BLaER1 treated with 17β-estradiol and CSF1 and Interleukin-3, amounts not matched to agents 10 nM and 100 nM (cell line): ENCODE results near the gene SLC25A25.
"Not testable (repeated sequence)": the region's sequence is repeated elsewhere in the genome, so short reads cannot be mapped to it uniquely, and the experiment has no call there.

ENCODE experiments used
- H3K27ac ChIP-seq, 11 experiments: shearing (Covaris generic); formaldehyde crosslinking; 2 replicates each; pipeline ENCODE4 v1.8.1; 2022
- H3K27me3 ChIP-seq, 11 experiments: shearing (Covaris generic); formaldehyde crosslinking; 2 replicates each; pipeline ENCODE4 v1.8.1; 2022
- H3K36me3 ChIP-seq, 11 experiments: shearing (Covaris generic); formaldehyde crosslinking; 2 replicates each; pipeline ENCODE4 v1.8.1; 2022
- H3K4me1 ChIP-seq, 10 experiments: shearing (Covaris generic); formaldehyde crosslinking; 2 replicates each; pipeline ENCODE4 v1.8.1; 2022
- H3K4me2 ChIP-seq, 11 experiments: shearing (Covaris generic); formaldehyde crosslinking; 2 replicates each; pipeline ENCODE4 v1.8.1; 2022
- H3K4me3 ChIP-seq, 10 experiments: shearing (Covaris generic); formaldehyde crosslinking; 2 replicates each; pipeline ENCODE4 v1.8.1; 2022
- H3K9ac ChIP-seq, 11 experiments: shearing (Covaris generic); formaldehyde crosslinking; 2 replicates each; pipeline ENCODE4 v1.8.1; 2022
- H3K9me3 ChIP-seq, 11 experiments: shearing (Covaris generic); formaldehyde crosslinking; replicated peaks in 1 of 11; 2 replicates each; pipeline ENCODE4 v1.8.1; 2022
- H4K20me1 ChIP-seq, 11 experiments: shearing (Covaris generic); formaldehyde crosslinking; 2 replicates each; pipeline ENCODE4 v1.8.1; 2022
- Cebpa-rat ChIP-seq, 11 experiments: shearing (Covaris generic); IDR thresholded peaks; 2 replicates each; pipeline ENCODE4 v1.8.1; 2022

The SLC25A25 gene

DNA sequence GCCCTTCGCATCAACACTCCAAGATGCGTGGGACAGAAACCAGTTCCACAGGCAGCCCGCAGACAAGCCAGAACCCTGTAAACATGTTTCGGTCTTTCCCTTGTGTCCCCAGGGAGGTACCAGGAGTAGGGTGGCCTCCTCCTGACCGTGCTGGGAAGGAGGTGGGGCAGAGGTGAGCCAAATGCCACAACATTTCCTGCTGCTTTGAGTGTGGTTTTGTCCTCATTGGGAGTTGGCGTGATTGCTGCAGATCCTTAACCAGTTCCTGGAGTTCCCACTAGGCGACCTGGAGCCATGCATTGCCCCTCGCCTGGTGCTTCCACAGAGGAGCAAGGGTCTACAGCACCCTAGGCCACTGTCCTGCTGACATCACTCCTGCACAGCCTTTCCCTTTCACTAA is 67.5 kb downstream of the SLC25A25 start:
- H4K20me1 ChIP-seq, H3K27ac ChIP-seq, H3K36me3 ChIP-seq, H3K9ac ChIP-seq, H3K4me1 ChIP-seq, H3K4me3 ChIP-seq, H3K9me3 ChIP-seq: not testable (repeated sequence)
- Histone ChIP-seq H3K27me3 (peaks cover 48 to 80% (median 75%) of the 10 kb centered on the region in 11 experiments), H3K4me2 (peak overlapping the region in 10 of 11 experiments; percentile 0 to 58 (median 43); a peak in 13 of 22 replicates)

DNA sequence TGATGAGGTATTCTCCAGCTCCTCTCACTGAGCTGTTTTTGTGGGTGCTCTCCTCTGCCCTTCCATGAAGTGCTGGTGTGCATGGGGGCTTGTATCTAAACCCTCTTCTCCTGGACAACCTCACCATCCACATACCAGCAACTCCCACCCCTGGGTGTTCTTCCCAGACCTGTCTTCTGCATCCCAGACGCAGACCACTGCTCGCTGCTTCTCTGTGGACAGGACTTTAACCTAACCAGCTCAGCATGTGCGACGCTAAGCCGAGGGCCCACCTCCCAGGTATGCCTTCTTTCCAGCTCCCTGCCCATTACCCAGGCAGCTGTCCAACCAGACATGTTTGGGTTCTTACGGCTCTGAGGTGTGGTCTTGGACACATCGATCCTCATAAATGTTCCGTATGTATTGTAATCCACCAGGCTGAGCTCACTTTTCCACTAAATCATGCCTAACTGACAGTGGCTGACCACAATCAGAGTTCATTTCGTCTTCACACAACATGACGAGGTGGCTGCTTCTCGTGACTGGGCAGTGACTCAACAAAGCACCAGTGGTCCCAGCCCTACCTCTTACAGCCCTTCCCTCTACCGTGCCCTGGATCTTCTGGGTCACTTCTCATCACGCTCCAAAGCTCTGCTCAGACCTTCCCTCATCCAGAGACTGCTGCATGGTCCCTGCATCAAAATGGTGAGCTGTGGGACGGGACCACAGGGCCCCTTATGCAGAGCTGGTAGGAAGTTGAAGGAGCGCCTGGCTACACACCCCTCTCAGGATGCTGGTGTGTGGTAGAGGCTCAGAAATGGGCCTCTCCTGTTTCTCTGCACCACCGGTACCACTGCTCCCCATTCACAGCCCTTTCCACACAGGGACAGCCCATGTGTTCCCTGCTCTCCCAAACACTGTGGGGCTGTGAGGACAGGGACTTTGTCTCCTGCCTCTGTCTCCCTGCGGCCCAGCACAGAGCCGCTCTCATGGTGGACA is 69.1 kb downstream of the SLC25A25 start:
- TF ChIP-seq Cebpa-rat (IDR thresholded peaks at IDR 0.05): no peak
- peaks cover 0 to 13% (median 9%) of the 10 kb centered on the region in 10 experiments; a peak in 18 of 20 replicates for H3K4me1 ChIP-seq
- H3K9ac ChIP-seq: no peak overlapping the region
- H3K36me3 ChIP-seq: no peaks in the 10 kb centered on the region
- H3K9me3 ChIP-seq: peaks cover 0 to 6% (median 0%) of the 10 kb centered on the region in 11 experiments; a peak in 1 of 22 replicates
- H3K4me2 ChIP-seq: no peak overlapping the region
- H3K4me3 ChIP-seq: no peak overlapping the region
- peaks cover 40 to 65% (median 63%) of the 10 kb centered on the region in 11 experiments for H3K27me3 ChIP-seq
- H4K20me1 ChIP-seq: peaks cover 0 to 6% (median 0%) of the 10 kb centered on the region in 11 experiments; a peak in 1 of 22 replicates
- H3K27ac ChIP-seq: no peak overlapping the region

DNA sequence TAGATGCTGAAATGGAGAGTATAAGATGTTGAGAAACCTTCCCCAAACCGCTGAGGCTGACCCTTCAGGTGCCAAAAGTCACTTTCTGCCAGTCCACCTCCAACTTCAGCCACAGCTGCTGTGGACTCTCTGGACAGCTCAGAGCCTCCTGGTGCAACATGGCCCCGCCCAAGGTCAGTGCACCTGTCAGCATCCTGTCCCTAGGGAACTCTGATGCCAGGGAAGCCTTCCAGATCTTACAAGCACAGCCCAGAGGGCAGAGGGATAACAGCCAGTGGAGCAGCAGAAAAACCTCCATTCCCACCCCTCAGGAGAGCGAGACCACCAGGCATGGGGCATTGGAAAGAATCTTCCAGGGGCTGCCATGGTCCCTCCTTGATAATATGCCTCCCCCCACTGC is 70.0 kb downstream of the SLC25A25 start:
- Histone ChIP-seq H3K4me3 (no peak overlapping the region), H3K36me3 (no peaks in the 10 kb centered on the region), H3K4me2 (no peak overlapping the region), H3K9ac (no peak overlapping the region), H3K4me1 (peaks cover 0 to 18% (median 14%) of the 10 kb centered on the region in 10 experiments; a peak in 18 of 20 replicates), H3K9me3 (peaks cover 0 to 6% (median 0%) of the 10 kb centered on the region in 11 experiments; a peak in 1 of 22 replicates), H4K20me1 (peaks cover 0 to 6% (median 0%) of the 10 kb centered on the region in 11 experiments; a peak in 1 of 22 replicates), H3K27me3 (peaks cover 32 to 56% (median 54%) of the 10 kb centered on the region in 11 experiments), H3K27ac (no peak overlapping the region)
- TF ChIP-seq Cebpa-rat (IDR thresholded peaks at IDR 0.05): no peak

DNA sequence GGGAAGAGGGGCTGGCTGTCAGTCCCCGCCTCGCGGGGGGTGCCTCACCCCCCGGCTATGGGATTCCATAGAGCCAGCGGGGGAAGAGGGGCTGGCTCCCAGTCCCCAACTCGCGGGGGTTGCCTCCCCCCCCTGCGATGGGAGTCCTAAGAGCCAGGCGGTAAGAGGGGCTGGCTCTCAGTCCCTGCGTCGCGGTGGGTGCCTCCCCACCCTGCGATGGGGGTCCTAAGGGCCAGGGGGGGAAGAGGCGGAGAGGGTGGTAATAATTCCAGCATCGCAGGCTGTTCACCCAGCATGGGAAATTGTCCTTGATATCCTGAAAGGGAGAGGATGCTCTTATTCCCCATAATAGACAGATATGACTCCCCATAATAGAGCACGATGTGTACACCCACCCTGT is 71.6 kb downstream of the SLC25A25 start:
- no peaks in the 10 kb centered on the region for H3K9me3 ChIP-seq
- H3K27me3 ChIP-seq: peaks cover 21 to 40% (median 38%) of the 10 kb centered on the region in 11 experiments
- peaks cover 7 to 27% (median 14%) of the 10 kb centered on the region in 10 experiments; a peak in 19 of 20 replicates for H3K4me1 ChIP-seq
- TF ChIP-seq Cebpa-rat (IDR thresholded peaks at IDR 0.05): no peak
- H3K4me3 ChIP-seq: no peak overlapping the region
- H4K20me1 ChIP-seq: peaks cover 0 to 6% (median 0%) of the 10 kb centered on the region in 11 experiments; a peak in 1 of 22 replicates
- H3K9ac ChIP-seq: no peak overlapping the region
- no peak overlapping the region for H3K27ac ChIP-seq
- H3K36me3 ChIP-seq: no peaks in the 10 kb centered on the region
- no peak overlapping the region for H3K4me2 ChIP-seq

GRCh38 chr9:128141604-128142003 is 73.6 kb downstream of the SLC25A25 start:
- H3K27ac ChIP-seq: no peak overlapping the region

GRCh38 chr9:128142061-128142460 is 74.0 kb downstream of the SLC25A25 start:
- Histone ChIP-seq H3K4me2 (peak overlapping the region in 5 of 11 experiments; percentile 12 to 45 (median 35); a peak in 9 of 22 replicates), H3K9me3 (no peaks in the 10 kb centered on the region), H3K27me3 (peaks cover 5 to 15% (median 14%) of the 10 kb centered on the region in 11 experiments; a peak in 21 of 22 replicates), H4K20me1 (0 out of 22 replicates have a peak, but pooled peaks cover 0 to 4% (median 0%) of the 10 kb centered on the region in 11 experiments), H3K4me1 (peaks cover 7 to 27% (median 19%) of the 10 kb centered on the region in 10 experiments; a peak in 18 of 20 replicates), H3K36me3 (no peaks in the 10 kb centered on the region), H3K9ac (no peak overlapping the region), H3K4me3 (no peak overlapping the region), H3K27ac (no peak overlapping the region)
- no peak for TF ChIP-seq Cebpa-rat (IDR thresholded peaks at IDR 0.05)

More at GRCh38 chr9:128141604-128142003, 73.6 kb downstream of the SLC25A25 start:
- Histone ChIP-seq H3K4me2 (peak overlapping the region in 3 of 11 experiments; percentile 35 to 45 (median 36); a peak in 2 of 22 replicates), H3K4me3 (no peak overlapping the region), H3K36me3 (no peaks in the 10 kb centered on the region), H4K20me1 (0 out of 22 replicates have a peak, but pooled peaks cover 0 to 4% (median 0%) of the 10 kb centered on the region in 11 experiments), H3K9me3 (no peaks in the 10 kb centered on the region), H3K27me3 (peaks cover 5 to 20% (median 18%) of the 10 kb centered on the region in 11 experiments; a peak in 21 of 22 replicates), H3K4me1 (peaks cover 7 to 27% (median 19%) of the 10 kb centered on the region in 10 experiments; a peak in 18 of 20 replicates), H3K9ac (no peak overlapping the region)
- no peak for TF ChIP-seq Cebpa-rat (IDR thresholded peaks at IDR 0.05)

DNA sequence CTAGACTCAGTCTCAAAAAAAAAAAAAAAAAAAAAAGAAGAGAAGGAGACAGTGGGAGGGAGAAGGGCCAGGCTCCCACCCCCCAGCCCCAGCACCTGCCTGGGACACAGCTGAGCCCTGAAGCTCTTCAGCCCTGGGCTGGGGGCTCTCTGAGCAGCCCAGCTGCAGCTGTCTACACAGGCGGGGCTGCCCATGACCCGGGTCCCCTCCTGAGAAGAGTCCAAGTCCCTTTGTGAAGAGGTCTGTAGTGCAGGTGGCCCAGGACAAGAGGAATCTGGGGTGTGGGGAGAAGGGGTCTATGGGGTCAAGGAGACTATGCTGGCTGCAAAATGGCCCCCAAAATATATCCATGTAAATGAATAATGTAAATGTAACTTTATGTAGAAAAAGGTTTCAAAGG is 74.6 kb downstream of the SLC25A25 start:
- peaks cover 7 to 28% (median 19%) of the 10 kb centered on the region in 10 experiments; a peak in 18 of 20 replicates for H3K4me1 ChIP-seq

GRCh38 chr9:128143525-128144238 is 75.7 kb downstream of the SLC25A25 start:
- no peak overlapping the region for H3K27ac ChIP-seq
- TF ChIP-seq Cebpa-rat (IDR thresholded peaks at IDR 0.05): no peak
- H3K4me3 ChIP-seq: no peak overlapping the region
- H3K4me1 ChIP-seq: peaks cover 7 to 28% (median 19%) of the 10 kb centered on the region in 10 experiments; a peak in 18 of 20 replicates
- no peaks in the 10 kb centered on the region for H4K20me1 ChIP-seq
- H3K36me3 ChIP-seq: no peaks in the 10 kb centered on the region
- no peaks in the 10 kb centered on the region for H3K27me3 ChIP-seq
- no peak overlapping the region for H3K9ac ChIP-seq
- no peaks in the 10 kb centered on the region for H3K9me3 ChIP-seq
- H3K4me2 ChIP-seq: peak overlapping the region in 2 of 11 experiments; percentile 6 to 13; a peak in 2 of 22 replicates

More for the DNA sequence above, 74.6 kb downstream of the SLC25A25 start:
- Histone ChIP-seq H3K9me3 (no peaks in the 10 kb centered on the region), H3K9ac (no peak overlapping the region), H3K4me3 (no peak overlapping the region), H3K27ac (no peak overlapping the region), H4K20me1 (0 out of 22 replicates have a peak, but pooled peaks cover 0 to under 1% (median 0%) of the 10 kb centered on the region in 11 experiments), H3K27me3 (peaks cover 0 to 10% (median 8%) of the 10 kb centered on the region in 11 experiments; a peak in 19 of 22 replicates), H3K4me2 (peak overlapping the region in 4 of 11 experiments; percentile 12 to 45 (median 33); a peak in 9 of 22 replicates), H3K36me3 (no peaks in the 10 kb centered on the region)
- no peak for TF ChIP-seq Cebpa-rat (IDR thresholded peaks at IDR 0.05)
